DND-41 (cell line): ENCODE data around the gene LHX5.

Experiments used
- CTCF ChIP-seq: IDR thresholded peaks from 2 replicates; pipeline ENCODE4 v1.5.1; 2012; ENCODE audit warnings: borderline replicate concordance, low read length, moderate library complexity, mild to moderate bottlenecking; ENCODE audit not compliant: poor library complexity, severe bottlenecking; ENCODE audit errors: extremely low read depth
- EZH2 ChIP-seq: IDR thresholded peaks from 3 replicates; pipeline ENCODE4 v1.6.1; 2012; ENCODE audit warnings: borderline replicate concordance, low read depth, mild to moderate bottlenecking, moderate library complexity, low read length, inconsistent platforms; ENCODE audit not compliant: severe bottlenecking

GRCh38 chr12:113440947-113441782 is 30.5 kb downstream of the LHX5 start:
- TF ChIP-seq EZH2 (no peak), CTCF (no peak)
